Measurements from ENCODE around the gene PCYT2. TPM values are rescaled to one million over a fixed set of nuclear protein-coding genes. Genes with fewer than 3 reads are reported as not detected.

PCYT2 gene
- total and polyA plus RNA-seq, 9 of the 15 experiments (the other 6 are each of a cell fraction or from before 2014, with no cell fraction given), result 0.92 to 134 (median 82.5) TPM

DNA sequence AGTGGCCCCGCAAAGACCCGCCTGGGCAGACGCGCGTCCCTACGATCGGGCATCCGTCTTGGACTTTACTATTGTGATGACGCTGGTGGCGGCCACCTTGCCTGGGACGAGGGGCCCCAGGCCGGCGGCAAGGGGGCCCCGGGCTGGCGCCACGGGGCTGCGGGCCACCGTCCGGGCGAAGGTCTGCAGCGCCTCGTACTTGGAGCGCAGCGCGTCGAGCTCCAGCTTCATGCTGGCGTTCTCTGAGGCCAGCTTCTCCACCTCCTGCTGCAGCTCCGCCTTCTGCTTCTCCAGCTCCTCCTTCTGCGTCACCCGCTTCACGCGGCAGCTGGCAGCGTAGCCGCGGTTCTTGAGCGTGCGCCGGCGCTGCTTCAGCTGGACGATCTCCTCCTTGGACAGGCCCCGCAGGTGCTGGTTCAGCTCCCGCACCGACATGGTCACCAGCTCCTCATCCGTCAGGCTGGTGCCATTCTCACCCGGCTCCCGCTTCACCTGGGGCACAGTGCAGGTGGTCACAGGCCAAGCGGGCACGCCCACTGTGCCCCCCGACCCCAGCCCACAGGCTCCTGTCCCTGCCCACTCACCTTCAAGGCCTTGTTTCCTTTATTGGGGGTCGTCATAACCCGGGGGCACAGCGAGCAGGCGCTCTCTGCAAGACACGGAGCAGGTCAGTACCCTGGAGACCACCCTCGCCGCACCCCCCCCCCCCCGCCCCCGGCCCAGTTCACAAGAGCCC lies 11.5 kb upstream of the PCYT2 start (continued):
- TF ChIP-seq, protein P1, sequence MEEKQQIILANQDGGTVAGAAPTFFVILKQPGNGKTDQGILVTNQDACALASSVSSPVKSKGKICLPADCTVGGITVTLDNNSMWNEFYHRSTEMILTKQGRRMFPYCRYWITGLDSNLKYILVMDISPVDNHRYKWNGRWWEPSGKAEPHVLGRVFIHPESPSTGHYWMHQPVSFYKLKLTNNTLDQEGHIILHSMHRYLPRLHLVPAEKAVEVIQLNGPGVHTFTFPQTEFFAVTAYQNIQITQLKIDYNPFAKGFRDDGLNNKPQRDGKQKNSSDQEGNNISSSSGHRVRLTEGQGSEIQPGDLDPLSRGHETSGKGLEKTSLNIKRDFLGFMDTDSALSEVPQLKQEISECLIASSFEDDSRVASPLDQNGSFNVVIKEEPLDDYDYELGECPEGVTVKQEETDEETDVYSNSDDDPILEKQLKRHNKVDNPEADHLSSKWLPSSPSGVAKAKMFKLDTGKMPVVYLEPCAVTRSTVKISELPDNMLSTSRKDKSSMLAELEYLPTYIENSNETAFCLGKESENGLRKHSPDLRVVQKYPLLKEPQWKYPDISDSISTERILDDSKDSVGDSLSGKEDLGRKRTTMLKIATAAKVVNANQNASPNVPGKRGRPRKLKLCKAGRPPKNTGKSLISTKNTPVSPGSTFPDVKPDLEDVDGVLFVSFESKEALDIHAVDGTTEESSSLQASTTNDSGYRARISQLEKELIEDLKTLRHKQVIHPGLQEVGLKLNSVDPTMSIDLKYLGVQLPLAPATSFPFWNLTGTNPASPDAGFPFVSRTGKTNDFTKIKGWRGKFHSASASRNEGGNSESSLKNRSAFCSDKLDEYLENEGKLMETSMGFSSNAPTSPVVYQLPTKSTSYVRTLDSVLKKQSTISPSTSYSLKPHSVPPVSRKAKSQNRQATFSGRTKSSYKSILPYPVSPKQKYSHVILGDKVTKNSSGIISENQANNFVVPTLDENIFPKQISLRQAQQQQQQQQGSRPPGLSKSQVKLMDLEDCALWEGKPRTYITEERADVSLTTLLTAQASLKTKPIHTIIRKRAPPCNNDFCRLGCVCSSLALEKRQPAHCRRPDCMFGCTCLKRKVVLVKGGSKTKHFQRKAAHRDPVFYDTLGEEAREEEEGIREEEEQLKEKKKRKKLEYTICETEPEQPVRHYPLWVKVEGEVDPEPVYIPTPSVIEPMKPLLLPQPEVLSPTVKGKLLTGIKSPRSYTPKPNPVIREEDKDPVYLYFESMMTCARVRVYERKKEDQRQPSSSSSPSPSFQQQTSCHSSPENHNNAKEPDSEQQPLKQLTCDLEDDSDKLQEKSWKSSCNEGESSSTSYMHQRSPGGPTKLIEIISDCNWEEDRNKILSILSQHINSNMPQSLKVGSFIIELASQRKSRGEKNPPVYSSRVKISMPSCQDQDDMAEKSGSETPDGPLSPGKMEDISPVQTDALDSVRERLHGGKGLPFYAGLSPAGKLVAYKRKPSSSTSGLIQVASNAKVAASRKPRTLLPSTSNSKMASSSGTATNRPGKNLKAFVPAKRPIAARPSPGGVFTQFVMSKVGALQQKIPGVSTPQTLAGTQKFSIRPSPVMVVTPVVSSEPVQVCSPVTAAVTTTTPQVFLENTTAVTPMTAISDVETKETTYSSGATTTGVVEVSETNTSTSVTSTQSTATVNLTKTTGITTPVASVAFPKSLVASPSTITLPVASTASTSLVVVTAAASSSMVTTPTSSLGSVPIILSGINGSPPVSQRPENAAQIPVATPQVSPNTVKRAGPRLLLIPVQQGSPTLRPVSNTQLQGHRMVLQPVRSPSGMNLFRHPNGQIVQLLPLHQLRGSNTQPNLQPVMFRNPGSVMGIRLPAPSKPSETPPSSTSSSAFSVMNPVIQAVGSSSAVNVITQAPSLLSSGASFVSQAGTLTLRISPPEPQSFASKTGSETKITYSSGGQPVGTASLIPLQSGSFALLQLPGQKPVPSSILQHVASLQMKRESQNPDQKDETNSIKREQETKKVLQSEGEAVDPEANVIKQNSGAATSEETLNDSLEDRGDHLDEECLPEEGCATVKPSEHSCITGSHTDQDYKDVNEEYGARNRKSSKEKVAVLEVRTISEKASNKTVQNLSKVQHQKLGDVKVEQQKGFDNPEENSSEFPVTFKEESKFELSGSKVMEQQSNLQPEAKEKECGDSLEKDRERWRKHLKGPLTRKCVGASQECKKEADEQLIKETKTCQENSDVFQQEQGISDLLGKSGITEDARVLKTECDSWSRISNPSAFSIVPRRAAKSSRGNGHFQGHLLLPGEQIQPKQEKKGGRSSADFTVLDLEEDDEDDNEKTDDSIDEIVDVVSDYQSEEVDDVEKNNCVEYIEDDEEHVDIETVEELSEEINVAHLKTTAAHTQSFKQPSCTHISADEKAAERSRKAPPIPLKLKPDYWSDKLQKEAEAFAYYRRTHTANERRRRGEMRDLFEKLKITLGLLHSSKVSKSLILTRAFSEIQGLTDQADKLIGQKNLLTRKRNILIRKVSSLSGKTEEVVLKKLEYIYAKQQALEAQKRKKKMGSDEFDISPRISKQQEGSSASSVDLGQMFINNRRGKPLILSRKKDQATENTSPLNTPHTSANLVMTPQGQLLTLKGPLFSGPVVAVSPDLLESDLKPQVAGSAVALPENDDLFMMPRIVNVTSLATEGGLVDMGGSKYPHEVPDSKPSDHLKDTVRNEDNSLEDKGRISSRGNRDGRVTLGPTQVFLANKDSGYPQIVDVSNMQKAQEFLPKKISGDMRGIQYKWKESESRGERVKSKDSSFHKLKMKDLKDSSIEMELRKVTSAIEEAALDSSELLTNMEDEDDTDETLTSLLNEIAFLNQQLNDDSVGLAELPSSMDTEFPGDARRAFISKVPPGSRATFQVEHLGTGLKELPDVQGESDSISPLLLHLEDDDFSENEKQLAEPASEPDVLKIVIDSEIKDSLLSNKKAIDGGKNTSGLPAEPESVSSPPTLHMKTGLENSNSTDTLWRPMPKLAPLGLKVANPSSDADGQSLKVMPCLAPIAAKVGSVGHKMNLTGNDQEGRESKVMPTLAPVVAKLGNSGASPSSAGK (IDR thresholded peaks at IDR 0.05), result peak; percentile 90
- TF ChIP-seq, protein P2, sequence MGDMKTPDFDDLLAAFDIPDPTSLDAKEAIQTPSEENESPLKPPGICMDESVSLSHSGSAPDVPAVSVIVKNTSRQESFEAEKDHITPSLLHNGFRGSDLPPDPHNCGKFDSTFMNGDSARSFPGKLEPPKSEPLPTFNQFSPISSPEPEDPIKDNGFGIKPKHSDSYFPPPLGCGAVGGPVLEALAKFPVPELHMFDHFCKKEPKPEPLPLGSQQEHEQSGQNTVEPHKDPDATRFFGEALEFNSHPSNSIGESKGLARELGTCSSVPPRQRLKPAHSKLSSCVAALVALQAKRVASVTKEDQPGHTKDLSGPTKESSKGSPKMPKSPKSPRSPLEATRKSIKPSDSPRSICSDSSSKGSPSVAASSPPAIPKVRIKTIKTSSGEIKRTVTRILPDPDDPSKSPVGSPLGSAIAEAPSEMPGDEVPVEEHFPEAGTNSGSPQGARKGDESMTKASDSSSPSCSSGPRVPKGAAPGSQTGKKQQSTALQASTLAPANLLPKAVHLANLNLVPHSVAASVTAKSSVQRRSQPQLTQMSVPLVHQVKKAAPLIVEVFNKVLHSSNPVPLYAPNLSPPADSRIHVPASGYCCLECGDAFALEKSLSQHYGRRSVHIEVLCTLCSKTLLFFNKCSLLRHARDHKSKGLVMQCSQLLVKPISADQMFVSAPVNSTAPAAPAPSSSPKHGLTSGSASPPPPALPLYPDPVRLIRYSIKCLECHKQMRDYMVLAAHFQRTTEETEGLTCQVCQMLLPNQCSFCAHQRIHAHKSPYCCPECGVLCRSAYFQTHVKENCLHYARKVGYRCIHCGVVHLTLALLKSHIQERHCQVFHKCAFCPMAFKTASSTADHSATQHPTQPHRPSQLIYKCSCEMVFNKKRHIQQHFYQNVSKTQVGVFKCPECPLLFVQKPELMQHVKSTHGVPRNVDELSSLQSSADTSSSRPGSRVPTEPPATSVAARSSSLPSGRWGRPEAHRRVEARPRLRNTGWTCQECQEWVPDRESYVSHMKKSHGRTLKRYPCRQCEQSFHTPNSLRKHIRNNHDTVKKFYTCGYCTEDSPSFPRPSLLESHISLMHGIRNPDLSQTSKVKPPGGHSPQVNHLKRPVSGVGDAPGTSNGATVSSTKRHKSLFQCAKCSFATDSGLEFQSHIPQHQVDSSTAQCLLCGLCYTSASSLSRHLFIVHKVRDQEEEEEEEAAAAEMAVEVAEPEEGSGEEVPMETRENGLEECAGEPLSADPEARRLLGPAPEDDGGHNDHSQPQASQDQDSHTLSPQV (IDR thresholded peaks at IDR 0.05), result peak; percentile 92
- TF ChIP-seq NUFIP1 (IDR thresholded peaks at IDR 0.05; ENCODE audit: partially characterized antibody) (no peak), DMBX1 (CRISPR knock-in tag; IDR thresholded peaks at IDR 0.05; ENCODE audit: borderline replicate concordance) (peak; percentile 72; the same call in 1 of the 2 replicates), RBM17 (IDR thresholded peaks at IDR 0.05; ENCODE audit: borderline replicate concordance, low read depth, low read length) (no peak), HNRNPLL (IDR thresholded peaks at IDR 0.05; ENCODE audit: low read depth, low read length, poor library complexity, severe bottlenecking) (peak; percentile 79), YY1 (IDR thresholded peaks at IDR 0.05; ENCODE audit: borderline replicate concordance in 1 of 3, control insufficient read depth in 1 of 3, extremely low read depth in 1 of 3, insufficient read depth in 3 of 3, insufficient read length in 1 of 3, insufficient replicate concordance in 2 of 3, low read depth in 1 of 3, low read length in 2 of 3) (peak in 1 of 3 experiments; percentile 39), CBX3 (IDR thresholded peaks at IDR 0.05; ENCODE audit: borderline replicate concordance in 1 of 2, low read length in 2 of 2) (peak in 1 of 2 experiments; percentile 22; a peak in 1 of 3 replicates)
